HG03442 (cell line): Measurements from ENCODE around the gene CPE.
"Not testable (repeated sequence)": the region's sequence is repeated elsewhere in the genome, so short reads cannot be mapped to it uniquely, and the experiment has no call there.

Source experiments
- ATAC-seq: cut with Tn5 transposase; IDR thresholded peaks from one replicate; pipeline ENCODE4 v1.9.1; 2021; ENCODE audit warnings: mild to moderate bottlenecking, moderate library complexity; ENCODE audit not compliant: unreplicated experiment

CPE gene

DNA sequence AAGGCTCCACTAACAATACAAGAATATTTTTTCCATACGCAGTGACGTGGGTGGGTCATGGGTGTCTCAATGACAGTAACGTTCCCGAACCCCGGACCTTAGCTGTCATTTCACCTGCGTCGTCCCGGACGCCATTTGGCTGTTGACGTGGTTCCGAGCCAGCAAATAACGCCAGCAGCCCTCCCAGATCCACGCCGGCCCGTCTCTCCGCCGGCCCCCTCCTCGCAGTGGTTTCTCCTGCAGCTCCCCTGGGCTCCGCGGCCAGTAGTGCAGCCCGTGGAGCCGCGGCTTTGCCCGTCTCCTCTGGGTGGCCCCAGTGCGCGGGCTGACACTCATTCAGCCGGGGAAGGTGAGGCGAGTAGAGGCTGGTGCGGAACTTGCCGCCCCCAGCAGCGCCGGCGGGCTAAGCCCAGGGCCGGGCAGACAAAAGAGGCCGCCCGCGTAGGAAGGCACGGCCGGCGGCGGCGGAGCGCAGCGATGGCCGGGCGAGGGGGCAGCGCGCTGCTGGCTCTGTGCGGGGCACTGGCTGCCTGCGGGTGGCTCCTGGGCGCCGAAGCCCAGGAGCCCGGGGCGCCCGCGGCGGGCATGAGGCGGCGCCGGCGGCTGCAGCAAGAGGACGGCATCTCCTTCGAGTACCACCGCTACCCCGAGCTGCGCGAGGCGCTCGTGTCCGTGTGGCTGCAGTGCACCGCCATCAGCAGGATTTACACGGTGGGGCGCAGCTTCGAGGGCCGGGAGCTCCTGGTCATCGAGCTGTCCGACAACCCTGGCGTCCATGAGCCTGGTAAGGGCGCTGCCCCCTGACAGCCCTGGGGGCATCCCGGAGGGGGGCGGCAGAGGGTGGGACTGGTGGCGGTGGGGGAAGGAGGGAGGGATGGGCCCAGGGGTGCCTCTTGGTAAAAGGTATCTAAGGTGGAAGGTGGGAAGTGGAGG lies at the start of gene CPE:
CPE (plus strand) TSS at position 264 of the 933 bp plus-strand sequence; CDS start at position 478, 214 bp downstream.
- peak; percentile 92 for ATAC-seq

GRCh38 chr4:165330071-165330470 lies 48.7 kb upstream of the CPE start:
- ATAC-seq, result no peak

DNA sequence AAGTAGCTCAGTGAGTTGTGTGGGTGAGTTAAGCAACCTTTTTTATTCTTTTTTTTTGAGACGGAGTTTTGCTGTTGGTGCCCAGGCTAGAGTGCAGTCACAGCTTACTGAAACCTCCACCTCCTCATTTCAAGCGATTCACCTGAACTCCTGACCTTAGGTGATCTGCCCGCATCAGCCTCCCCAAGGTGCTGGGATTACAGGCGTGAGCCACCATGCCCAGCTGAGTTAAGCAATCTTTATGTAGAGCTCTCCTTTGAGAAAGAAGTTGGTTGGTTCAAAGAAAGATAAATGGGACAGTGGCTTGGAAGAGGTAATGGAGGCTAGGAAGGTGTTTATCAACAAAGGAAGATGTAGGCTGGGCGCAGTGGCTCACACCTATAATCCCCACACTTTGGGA lies 48.1 kb upstream of the CPE start:
- no peak for ATAC-seq

DNA sequence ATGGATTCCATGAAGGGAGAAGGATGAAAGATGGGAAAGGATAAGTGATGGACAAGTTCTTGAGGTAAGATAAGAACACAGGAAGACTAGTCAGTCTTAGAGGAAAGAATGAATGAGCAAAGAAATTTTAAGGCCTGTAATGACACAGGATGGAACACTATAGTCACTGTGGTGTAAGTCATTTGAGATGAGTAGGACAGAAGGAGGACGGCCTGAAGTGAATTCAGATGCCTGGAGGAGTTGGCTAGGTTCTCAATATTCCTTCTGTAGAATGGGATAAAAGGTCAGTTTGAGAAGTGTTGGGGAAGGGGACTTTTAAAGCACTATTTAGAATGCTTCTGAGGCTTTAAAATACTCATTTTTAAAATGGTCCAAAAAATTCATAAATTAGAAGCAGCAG lies 47.4 kb upstream of the CPE start:
- no peak for ATAC-seq

DNA sequence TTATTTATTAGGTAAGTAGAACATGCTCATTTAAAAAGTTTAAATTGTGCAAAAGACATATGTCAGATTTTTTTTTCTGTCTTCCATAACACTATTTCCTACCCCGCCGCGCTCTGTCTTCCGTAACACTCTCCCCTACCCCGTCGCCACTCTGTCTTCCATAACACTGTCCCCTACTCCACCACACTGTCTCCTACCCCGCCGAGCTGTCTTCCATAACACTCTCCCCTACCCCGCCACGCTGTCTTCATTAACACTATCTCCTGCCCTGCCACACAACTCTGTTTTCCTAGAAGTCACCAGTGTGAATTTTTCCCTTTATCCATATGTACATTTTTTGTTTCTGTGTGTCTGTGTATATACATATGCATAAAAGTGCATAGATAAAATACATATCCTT lies 47.0 kb upstream of the CPE start:
- ATAC-seq, result no peak

GRCh38 chr4:165332502-165332901 lies 46.3 kb upstream of the CPE start:
- no peak for ATAC-seq

GRCh38 chr4:165335163-165335703 lies 43.6 kb upstream of the CPE start:
- ATAC-seq, result no peak

GRCh38 chr4:165336743-165337142 lies 42.1 kb upstream of the CPE start:
- no peak for ATAC-seq

DNA sequence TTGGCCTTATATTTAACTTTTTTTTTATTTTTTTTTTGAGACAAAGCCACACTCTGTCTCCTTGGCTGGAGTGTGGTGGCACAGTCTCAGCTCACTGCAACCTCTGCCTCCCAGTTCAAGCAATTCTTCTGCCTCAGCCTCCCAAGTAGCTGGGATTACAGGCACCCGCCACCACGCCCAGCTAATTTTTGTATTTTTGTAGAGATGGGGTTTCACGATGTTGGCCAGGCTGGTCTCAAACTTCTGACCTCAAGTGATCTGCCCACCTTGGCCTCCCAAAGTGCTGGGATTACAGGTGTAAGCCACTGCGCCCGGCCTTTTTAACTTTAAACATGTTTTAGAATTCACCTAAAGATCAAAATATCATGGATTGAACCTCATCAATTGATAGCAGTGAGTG lies 36.5 kb upstream of the CPE start:
- ATAC-seq, result not testable (repeated sequence)

- ATAC-seq, result no peak
These were observed 35.2 kb upstream of the CPE start for GRCh38 chr4:165343353-165344191.

- no peak for ATAC-seq
These were observed 33.0 kb upstream of the CPE start for GRCh38 chr4:165345666-165346417.

DNA sequence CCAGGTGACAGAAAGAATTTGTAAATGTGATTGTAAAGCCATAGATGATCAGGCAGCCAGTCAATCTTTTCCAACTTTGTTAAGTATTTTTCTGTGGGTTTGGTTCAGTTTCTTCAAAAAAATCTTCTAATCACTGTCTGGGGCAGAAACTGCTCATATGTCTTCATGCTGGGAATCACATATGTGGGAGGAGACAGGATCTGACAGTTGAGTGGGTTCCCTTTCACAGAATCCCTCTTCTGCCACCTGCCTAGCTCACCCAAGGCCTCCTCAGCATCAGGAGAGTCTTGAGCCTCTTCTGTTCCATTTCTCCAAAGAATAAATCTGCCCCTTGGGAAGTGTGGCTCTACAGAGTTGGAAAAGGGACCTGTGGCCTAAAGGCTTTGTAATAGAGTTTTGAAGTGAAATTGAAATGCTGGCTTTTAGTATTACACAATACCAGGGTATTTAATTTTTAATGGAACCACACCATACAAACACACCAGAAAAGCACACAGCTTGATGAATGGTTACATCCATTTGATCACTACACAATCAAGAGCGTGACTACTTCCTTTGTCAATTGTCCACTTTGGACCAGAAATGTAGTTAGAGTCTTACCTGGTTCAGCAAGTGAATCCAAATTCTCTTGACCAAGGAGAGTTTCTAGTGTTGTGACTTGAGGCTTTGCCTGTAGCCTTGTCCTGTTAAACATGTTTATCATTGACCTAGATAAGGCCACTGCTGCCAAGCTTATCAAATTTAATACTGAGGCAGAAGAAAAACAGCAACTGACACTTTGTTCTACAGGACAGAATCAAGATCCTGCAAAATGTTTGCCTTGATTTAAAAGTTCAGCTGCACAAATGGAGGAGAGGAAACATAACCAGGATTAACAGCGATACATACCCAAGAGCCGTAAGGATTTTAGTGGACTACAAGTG lies 30.9 kb upstream of the CPE start:
- ATAC-seq, result no peak

- ATAC-seq, result no peak
These were observed 27.3 kb upstream of the CPE start for GRCh38 chr4:165351359-165352130.

DNA sequence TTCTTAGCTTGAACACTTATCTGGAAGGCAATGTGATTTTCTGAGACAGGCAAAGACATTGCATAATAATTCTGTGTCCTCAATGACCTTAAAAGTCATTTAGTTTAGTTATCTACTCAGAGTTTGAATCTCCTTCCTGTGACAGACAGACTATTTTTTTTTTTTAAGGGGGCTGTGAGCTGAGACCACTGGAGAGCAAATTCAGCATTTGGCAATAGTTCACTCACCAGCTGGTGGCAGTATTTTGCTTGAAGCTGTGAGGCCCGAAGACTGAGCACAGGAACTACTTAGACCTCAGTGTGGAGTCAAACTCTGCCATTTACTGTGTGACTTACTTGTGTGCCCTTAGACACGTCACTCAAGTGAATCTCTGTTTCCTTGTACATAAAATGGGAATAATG lies 22.9 kb upstream of the CPE start:
- no peak for ATAC-seq

DNA sequence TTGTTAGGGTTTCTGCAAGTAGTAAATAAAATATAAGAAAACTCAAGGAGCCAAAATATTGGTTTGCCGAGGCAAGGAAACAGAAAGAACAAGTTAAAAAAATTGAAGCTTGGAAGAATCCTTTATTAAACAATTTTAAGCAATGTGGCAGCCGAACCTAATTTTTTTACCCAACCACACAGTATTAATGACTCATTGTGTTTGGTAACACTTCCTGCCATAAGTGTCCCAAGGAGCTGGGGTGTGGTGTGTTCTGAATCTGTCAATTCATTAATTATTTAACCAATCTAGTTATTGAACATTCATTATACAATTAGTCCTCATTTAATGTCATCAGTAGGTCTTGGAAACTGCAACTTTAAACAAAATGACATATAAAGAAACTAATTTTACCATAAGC lies 19.3 kb upstream of the CPE start:
- ATAC-seq, result no peak

DNA sequence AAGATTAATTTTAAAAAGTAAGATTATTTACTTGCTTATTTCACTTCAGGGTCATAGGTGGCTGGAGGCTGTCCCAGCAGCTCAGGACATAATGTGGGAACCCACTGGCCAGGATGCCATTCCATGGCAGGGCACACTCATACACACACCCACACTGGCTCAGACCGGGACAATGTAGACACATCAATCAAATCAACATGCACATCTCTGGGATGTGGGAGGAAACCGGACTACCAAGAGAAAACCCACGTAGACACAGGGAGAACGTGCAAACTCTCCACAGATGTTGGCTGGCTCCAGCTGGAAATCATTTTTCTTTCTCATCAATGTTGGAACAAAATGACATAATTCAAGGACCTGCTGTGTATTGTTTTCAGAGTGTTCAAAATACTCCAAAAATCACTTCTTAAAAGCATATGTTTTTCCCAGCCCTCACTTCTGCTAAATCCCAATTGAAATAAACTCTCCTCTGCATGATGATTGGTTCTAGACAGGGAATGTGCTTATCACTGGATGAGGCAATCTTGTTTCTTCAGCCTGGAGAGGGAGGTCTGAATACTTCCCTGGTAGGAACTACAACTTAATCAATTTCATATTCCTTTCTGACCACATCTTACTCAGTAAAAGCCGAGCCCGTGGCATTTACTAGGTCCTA lies 18.6 kb upstream of the CPE start:
- ATAC-seq, result no peak

DNA sequence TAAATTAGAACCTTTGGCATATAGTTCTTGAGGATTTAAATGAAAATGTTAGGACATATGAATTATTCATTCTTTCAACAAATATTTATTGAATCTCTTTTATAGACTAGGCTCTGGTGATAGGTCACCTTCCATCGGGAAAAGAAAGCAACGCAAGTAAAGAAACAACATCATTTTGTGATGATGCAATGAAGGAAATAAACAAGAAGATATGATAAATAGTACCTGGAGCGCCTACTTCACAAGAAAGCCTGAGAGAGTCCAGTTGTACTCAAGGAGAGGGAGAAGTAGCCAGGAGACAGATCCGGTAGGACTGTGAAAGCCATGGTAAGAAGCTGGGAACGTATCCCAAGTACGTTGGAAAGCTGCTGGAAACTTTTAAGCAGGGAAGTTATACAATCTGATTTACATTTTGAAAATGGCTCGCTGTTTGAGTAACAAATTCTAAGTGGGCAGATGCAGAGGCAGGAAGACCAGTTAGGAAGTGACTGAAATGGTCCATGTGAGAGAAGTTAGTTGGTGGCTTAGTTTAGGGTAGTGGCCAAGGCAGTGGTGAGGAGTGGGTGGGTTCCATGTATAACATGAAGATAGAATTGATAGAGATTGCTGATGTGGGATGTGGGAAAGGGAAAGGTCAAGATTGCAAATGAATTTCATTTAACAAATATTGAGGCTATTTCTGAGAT lies 17.7 kb upstream of the CPE start:
- no peak for ATAC-seq

DNA sequence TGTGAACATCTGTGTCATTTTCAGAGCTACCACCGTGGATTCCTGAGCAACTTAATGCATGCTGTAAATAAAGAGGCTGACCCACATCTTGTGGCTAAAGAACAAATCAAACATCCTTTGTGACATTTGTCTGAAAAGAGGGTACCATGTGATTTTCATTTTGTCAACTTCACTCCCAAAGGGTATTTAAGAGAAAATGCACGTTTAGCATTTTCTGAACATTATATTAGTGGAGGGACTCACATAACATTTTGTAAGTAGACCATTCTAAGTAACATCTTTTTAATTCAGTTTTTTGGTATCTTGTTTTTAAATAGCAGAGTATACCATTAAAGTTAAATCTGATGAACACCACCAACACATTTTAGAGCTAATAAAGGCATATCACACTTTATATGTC lies 17.0 kb upstream of the CPE start:
- ATAC-seq, result no peak
